Transverse colon (tissue), 3 donors: Measurements from ENCODE around the gene GDPD1.
"Not testable (repeated sequence)": the region's sequence is repeated elsewhere in the genome, so short reads cannot be mapped to it uniquely, and the experiment has no call there.

Source experiments
- POLR2A ChIP-seq: fragments of 450-650 bp; IDR thresholded peaks from one replicate; pipeline ENCODE4 v1.6.1; 2016; ENCODE audit warnings: antibody characterized with exemption, mild to moderate bottlenecking, moderate library complexity
- TF ChIP-seq, protein P1 (sequence below), 5 experiments: fragments of 200-600 bp in 3 of 5; fragments of 450-650 bp in 2 of 5; sonication (generic) in 3 of 5; IDR thresholded peaks; 1 replicate in 2 of 5; 2 replicates in 3 of 5; pipeline ENCODE4 v1.5.1; 2016 to 2017; ENCODE audit warnings: antibody characterized with exemption in 5 of 5, inconsistent platforms in 3 of 5, mild to moderate bottlenecking in 2 of 5, moderate library complexity in 1 of 5

DNA sequence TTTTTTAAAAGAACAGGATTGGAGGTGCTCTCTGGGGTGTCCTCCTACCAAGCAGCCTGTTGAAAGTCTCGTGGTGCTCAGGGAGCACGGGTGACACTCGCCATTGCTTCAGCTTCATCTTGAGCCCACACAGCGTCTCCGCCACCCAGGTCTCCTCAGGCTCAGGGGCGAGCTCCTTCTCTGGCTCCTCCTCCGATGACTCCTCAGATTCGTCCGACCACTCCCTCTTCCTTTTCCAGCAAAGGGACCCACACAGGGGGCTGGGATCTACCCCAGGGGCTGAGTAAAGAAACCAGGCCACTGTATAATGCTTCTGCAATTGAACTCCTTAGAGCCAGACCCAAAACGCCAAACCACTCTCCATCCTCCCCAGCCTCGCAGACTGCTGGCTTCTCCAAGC, 40.7 kb upstream of the GDPD1 start:
- TF ChIP-seq, protein P1, sequence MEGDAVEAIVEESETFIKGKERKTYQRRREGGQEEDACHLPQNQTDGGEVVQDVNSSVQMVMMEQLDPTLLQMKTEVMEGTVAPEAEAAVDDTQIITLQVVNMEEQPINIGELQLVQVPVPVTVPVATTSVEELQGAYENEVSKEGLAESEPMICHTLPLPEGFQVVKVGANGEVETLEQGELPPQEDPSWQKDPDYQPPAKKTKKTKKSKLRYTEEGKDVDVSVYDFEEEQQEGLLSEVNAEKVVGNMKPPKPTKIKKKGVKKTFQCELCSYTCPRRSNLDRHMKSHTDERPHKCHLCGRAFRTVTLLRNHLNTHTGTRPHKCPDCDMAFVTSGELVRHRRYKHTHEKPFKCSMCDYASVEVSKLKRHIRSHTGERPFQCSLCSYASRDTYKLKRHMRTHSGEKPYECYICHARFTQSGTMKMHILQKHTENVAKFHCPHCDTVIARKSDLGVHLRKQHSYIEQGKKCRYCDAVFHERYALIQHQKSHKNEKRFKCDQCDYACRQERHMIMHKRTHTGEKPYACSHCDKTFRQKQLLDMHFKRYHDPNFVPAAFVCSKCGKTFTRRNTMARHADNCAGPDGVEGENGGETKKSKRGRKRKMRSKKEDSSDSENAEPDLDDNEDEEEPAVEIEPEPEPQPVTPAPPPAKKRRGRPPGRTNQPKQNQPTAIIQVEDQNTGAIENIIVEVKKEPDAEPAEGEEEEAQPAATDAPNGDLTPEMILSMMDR (IDR thresholded peaks at IDR 0.05) = not testable (repeated sequence)
- TF ChIP-seq POLR2A = not testable (repeated sequence)
